Gastroesophageal sphincter (tissue), 4 donors: ENCODE measurements around the gene EBLN1. TPM values are rescaled to one million over a fixed set of nuclear protein-coding genes. Genes with fewer than 3 reads are reported as not detected.
"Not testable (repeated sequence)": the region's sequence is repeated elsewhere in the genome, so short reads cannot be mapped to it uniquely, and the experiment has no call there.

Experiments used
- ATAC-seq: fragments of 150-250 bp; one replicate; pipeline ENCODE4 v1.9.1; 2016; ENCODE audit warnings: mild to moderate bottlenecking, moderate library complexity
- H3K27ac ChIP-seq, 4 donors: fragments of 200-600 bp; sonication (generic) in 3 of 4; 1 replicate in 3 of 4; 2 replicates in 1 of 4; pipeline ENCODE4 v1.5.1; 2016 to 2019
- H3K27me3 ChIP-seq: fragments of 200-600 bp; sonication (generic); one replicate; pipeline ENCODE4 v1.5.1; 2019
- H3K36me3 ChIP-seq, 2 donors: fragments of 200-600 bp; sonication (generic); one replicate each; pipeline ENCODE4 v1.5.1; 2019; ENCODE audit warnings: control low read depth in 1 of 2
- H3K4me1 ChIP-seq, 3 donors: fragments of 200-600 bp; sonication (generic); 1 replicate in 2 of 3; 2 replicates in 1 of 3; pipeline ENCODE4 v1.5.1; 2016 to 2019; ENCODE audit warnings: control low read depth in 2 of 3
- H3K4me3 ChIP-seq, 2 donors: fragments of 200-600 bp; sonication (generic); one replicate each; pipeline ENCODE4 v1.5.1; 2019; ENCODE audit warnings: mild to moderate bottlenecking in 1 of 2, moderate library complexity in 1 of 2
- H3K9me3 ChIP-seq, 3 donors: fragments of 200-600 bp; sonication (generic); one replicate each; pipeline ENCODE4 v1.5.1; 2017 to 2019; ENCODE audit warnings: control low read depth in 2 of 3
- CTCF ChIP-seq, 4 experiments: fragments of 200-600 bp in 2 of 4; fragments of 450-650 bp in 2 of 4; sonication (generic) in 1 of 4; IDR thresholded peaks; one replicate each; pipeline ENCODE4 v1.5.1; 2017 to 2019; ENCODE audit warnings: antibody characterized with exemption in 4 of 4, mild to moderate bottlenecking in 2 of 4, moderate library complexity in 2 of 4
- EP300 ChIP-seq: sonication (generic); formaldehyde crosslinking; IDR thresholded peaks from one replicate; pipeline ENCODE4 v1.6.1; 2017; ENCODE audit warnings: antibody characterized with exemption, mild to moderate bottlenecking
- POLR2A ChIP-seq, 2 donors: fragments of 450-650 bp; IDR thresholded peaks; one replicate each; pipeline ENCODE4 v1.6.1; 2017; ENCODE audit warnings: antibody characterized with exemption in 2 of 2, mild to moderate bottlenecking in 2 of 2, moderate library complexity in 1 of 2
- POLR2AphosphoS5 ChIP-seq: sonication (generic); formaldehyde crosslinking; IDR thresholded peaks from one replicate; pipeline ENCODE4 v1.6.1; 2017; ENCODE audit warnings: antibody characterized with exemption
- WGBS, 2 donors: methylation state at CpG; one replicate each; pipeline ENCODE4 v1.1.5; 2018; ENCODE audit warnings: low coverage in 1 of 2; 5-methylcytosine and 5-hydroxymethylcytosine counted together
- total RNA-seq, 4 donors: library from RNA; depleted of rRNA; stranded (reverse); fragments of >200 nt; gene quantifications; one replicate each; pipeline ENCODE4 v1.1.0, GENCODE V29; 2016

EBLN1 gene
- total RNA-seq, 4 donors from 2014 or later, result not detected

DNA sequence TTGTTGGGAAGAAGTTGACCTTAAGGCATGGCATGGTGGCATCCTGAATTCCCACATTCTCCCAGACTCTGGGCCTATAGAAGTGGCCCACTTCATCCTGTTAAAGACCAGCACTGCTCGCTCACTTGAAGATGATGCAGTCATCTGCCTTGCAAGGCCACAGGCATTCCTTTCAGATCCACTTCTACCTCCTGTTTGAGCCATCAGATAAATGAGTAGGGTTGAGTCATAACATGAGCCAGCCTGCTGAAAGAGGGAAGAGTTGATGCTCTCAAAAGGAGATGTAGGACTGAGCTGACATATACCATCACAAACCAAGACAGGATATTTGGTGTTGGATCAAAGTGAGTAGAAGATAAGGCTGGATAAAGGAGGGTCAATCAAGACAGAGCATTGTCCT lies 1.5 kb upstream of the EBLN1 start:
- H3K27me3 ChIP-seq, result no peaks in the 10 kb centered on the region
- no peak for TF ChIP-seq CTCF (IDR thresholded peaks at IDR 0.05)
- TF ChIP-seq POLR2A (IDR thresholded peaks at IDR 0.05), result no peak
- TF ChIP-seq POLR2AphosphoS5, result no peak
- no peak for TF ChIP-seq EP300
- ATAC-seq, result no peak
- WGBS, 2 donors, result 100% methylated on average over 1 of the region's 1 CpG; no CpG with 5 or more reads in 1 of the 2 donors
- no peaks in the 10 kb centered on the region for H3K9me3 ChIP-seq
- H3K4me3 ChIP-seq, result no peak overlapping the region
- H3K36me3 ChIP-seq, result no peaks in the 10 kb centered on the region
- H3K4me1 ChIP-seq, result no peaks in the 10 kb centered on the region
- H3K27ac ChIP-seq, result no peak overlapping the region

- no peaks in the 10 kb centered on the region for H3K9me3 ChIP-seq
- H3K4me1 ChIP-seq, result no peaks in the 10 kb centered on the region
- TF ChIP-seq CTCF (IDR thresholded peaks at IDR 0.05) (no peak), POLR2A (IDR thresholded peaks at IDR 0.05) (no peak), POLR2AphosphoS5 (no peak), EP300 (no peak)
- H3K36me3 ChIP-seq, result no peaks in the 10 kb centered on the region
- no peak for ATAC-seq
- WGBS, 2 donors, result 88 to 100% methylated on average over 1 of the region's 2 CpGs
- no peak overlapping the region for H3K27ac ChIP-seq
- no peak overlapping the region for H3K4me3 ChIP-seq
- H3K27me3 ChIP-seq, result no peaks in the 10 kb centered on the region
These were observed 633 bp upstream of the EBLN1 start for GRCh38 chr10:22218448-22218847.

DNA sequence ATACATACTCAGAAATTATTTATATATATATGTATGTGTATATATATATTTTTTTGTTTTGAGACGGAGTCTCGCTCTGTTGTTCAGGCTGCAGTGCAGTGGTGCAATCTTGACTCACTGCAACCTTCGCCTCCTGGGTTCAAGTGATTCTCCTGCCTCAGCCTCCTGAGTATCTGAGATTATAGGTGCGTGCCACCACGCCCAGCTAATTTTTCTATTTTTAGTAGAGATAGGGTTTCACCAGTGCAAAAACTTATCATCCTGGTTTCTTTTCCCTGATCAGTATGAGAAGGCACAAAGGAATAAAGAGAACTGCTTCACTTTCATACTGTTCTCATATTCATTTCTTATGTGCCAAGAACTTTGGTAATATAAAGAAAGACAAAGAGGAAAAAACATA lies 731 bp downstream of the EBLN1 start:
- H3K9me3 ChIP-seq, H3K27me3 ChIP-seq, H3K4me1 ChIP-seq, H3K4me3 ChIP-seq, H3K27ac ChIP-seq, ATAC-seq, H3K36me3 ChIP-seq: not testable (repeated sequence)
- 94 to 97% methylated on average over 2 to 5 of the region's 5 CpGs for WGBS, 2 donors

GRCh38 chr10:22210267-22210666 lies 7.5 kb downstream of the EBLN1 start:
- TF ChIP-seq POLR2A (IDR thresholded peaks at IDR 0.05), result no peak
- no peak for TF ChIP-seq EP300
- no peak for TF ChIP-seq POLR2AphosphoS5
- no peak for TF ChIP-seq CTCF (IDR thresholded peaks at IDR 0.05)
- Histone ChIP-seq H3K9me3 (no peaks in the 10 kb centered on the region), H3K36me3 (no peaks in the 10 kb centered on the region), H3K4me1 (no peaks in the 10 kb centered on the region), H3K27me3 (no peaks in the 10 kb centered on the region), H3K4me3 (no peak overlapping the region), H3K27ac (no peak overlapping the region)
- WGBS, 2 donors, result 79 to 94% methylated on average over 5 of the region's 5 CpGs
- no peak for ATAC-seq

- Histone ChIP-seq H3K9me3 (no peaks in the 10 kb centered on the region), H3K36me3 (no peaks in the 10 kb centered on the region), H3K4me1 (no peaks in the 10 kb centered on the region), H3K27me3 (peaks cover 7% of the 10 kb centered on the region), H3K27ac (no peak overlapping the region), H3K4me3 (no peak overlapping the region)
- WGBS, 2 donors, result 47 to 50% methylated on average over 2 of the region's 2 CpGs
- no peak for ATAC-seq
- no peak for TF ChIP-seq POLR2A (IDR thresholded peaks at IDR 0.05)
- TF ChIP-seq POLR2AphosphoS5, result no peak
- TF ChIP-seq CTCF (IDR thresholded peaks at IDR 0.05), result no peak
- TF ChIP-seq EP300, result no peak
These were observed 23.9 kb downstream of the EBLN1 start for GRCh38 chr10:22193945-22194344.

- 84 to 91% methylated on average over 4 of the region's 4 CpGs for WGBS, 2 donors
- H3K4me3 ChIP-seq, result no peak overlapping the region
- H3K27ac ChIP-seq, result no peak overlapping the region
- peaks cover 0 to 6% (median 0%) of the 10 kb centered on the region in 3 donors for H3K4me1 ChIP-seq
- TF ChIP-seq CTCF (IDR thresholded peaks at IDR 0.05) (no peak), POLR2A (IDR thresholded peaks at IDR 0.05) (no peak), EP300 (no peak), POLR2AphosphoS5 (no peak)
- no peaks in the 10 kb centered on the region for H3K36me3 ChIP-seq
- no peak for ATAC-seq
- peaks cover 0 to 5% (median 0%) of the 10 kb centered on the region in 3 donors for H3K9me3 ChIP-seq
- H3K27me3 ChIP-seq, result peaks cover 9% of the 10 kb centered on the region
These were observed 32.2 kb downstream of the EBLN1 start for GRCh38 chr10:22185586-22185985.
